Measurements from ENCODE around the gene CNGA3.

The CNGA3 gene

GRCh38 chr2:98350411-98350810 lies 4.2 kb downstream of the CNGA3 start:
- H3K4me1 Mint-ChIP-seq: peaks cover 7% of the 10 kb centered on the region
- H3K9me3 Mint-ChIP-seq: no peaks in the 10 kb centered on the region
- no peak overlapping the region for H3K27ac Mint-ChIP-seq
- ATAC-seq (no peak), DNase-seq (ENCODE audit: low spot score in 2 of 2) (no peak)
- H3K4me3 Mint-ChIP-seq: no peak overlapping the region
- no peaks in the 10 kb centered on the region for H3K36me3 Mint-ChIP-seq

GRCh38 chr2:98355881-98356280 lies 9.6 kb downstream of the CNGA3 start:
- Mint-ChIP-seq H3K36me3 (no peaks in the 10 kb centered on the region), H3K9me3 (no peaks in the 10 kb centered on the region), H3K27ac (no peak overlapping the region), H3K4me3 (no peak overlapping the region), H3K4me1 (no peaks in the 10 kb centered on the region)
- DNase-seq (ENCODE audit: low spot score in 2 of 2) (no peak), ATAC-seq (no peak)

- Mint-ChIP-seq H3K27ac (no peak overlapping the region), H3K4me3 (no peak overlapping the region), H3K4me1 (no peaks in the 10 kb centered on the region), H3K9me3 (no peaks in the 10 kb centered on the region), H3K36me3 (no peaks in the 10 kb centered on the region)
- ATAC-seq: no peak
- no peak for DNase-seq (ENCODE audit: low spot score in 2 of 2)
Measured at GRCh38 chr2:98356729-98357128, 10.5 kb downstream of the CNGA3 start.

- no peaks in the 10 kb centered on the region for H3K9me3 Mint-ChIP-seq
- ATAC-seq (no peak), DNase-seq (ENCODE audit: low spot score in 2 of 2) (no peak)
- no peak overlapping the region for H3K4me3 Mint-ChIP-seq
- H3K27ac Mint-ChIP-seq: no peak overlapping the region
- H3K36me3 Mint-ChIP-seq: no peaks in the 10 kb centered on the region
- H3K4me1 Mint-ChIP-seq: no peaks in the 10 kb centered on the region
Measured at GRCh38 chr2:98357849-98358248, 11.6 kb downstream of the CNGA3 start.

GRCh38 chr2:98359986-98360385 lies 13.7 kb downstream of the CNGA3 start:
- Mint-ChIP-seq H3K9me3 (no peaks in the 10 kb centered on the region), H3K27ac (no peak overlapping the region), H3K4me1 (no peaks in the 10 kb centered on the region), H3K36me3 (no peaks in the 10 kb centered on the region), H3K4me3 (no peak overlapping the region)
- DNase-seq (ENCODE audit: low spot score in 2 of 2): no peak
- ATAC-seq: no peak

GRCh38 chr2:98367721-98368120 lies 21.5 kb downstream of the CNGA3 start:
- DNase-seq (ENCODE audit: low spot score in 2 of 2) (no peak), ATAC-seq (no peak)
- H3K4me3 Mint-ChIP-seq: no peak overlapping the region
- H3K36me3 Mint-ChIP-seq: no peaks in the 10 kb centered on the region
- peaks cover 4% of the 10 kb centered on the region for H3K4me1 Mint-ChIP-seq
- no peaks in the 10 kb centered on the region for H3K9me3 Mint-ChIP-seq
- H3K27ac Mint-ChIP-seq: no peak overlapping the region

- Mint-ChIP-seq H3K4me1 (peaks cover 6% of the 10 kb centered on the region), H3K36me3 (no peaks in the 10 kb centered on the region), H3K4me3 (no peak overlapping the region), H3K27ac (no peak overlapping the region), H3K9me3 (no peaks in the 10 kb centered on the region)
- no peak for DNase-seq (ENCODE audit: low spot score in 2 of 2)
- no peak for ATAC-seq
Measured at GRCh38 chr2:98369710-98370239, 23.5 kb downstream of the CNGA3 start.

GRCh38 chr2:98372121-98372520 lies 25.9 kb downstream of the CNGA3 start:
- Mint-ChIP-seq H3K4me3 (no peak overlapping the region), H3K27ac (no peak overlapping the region)
- no peak for ATAC-seq

GRCh38 chr2:98372579-98372978 lies 26.3 kb downstream of the CNGA3 start:
- H3K4me1 Mint-ChIP-seq: peaks cover 6% of the 10 kb centered on the region
- no peak overlapping the region for H3K4me3 Mint-ChIP-seq
- H3K36me3 Mint-ChIP-seq: no peaks in the 10 kb centered on the region
- ATAC-seq: no peak
- no peaks in the 10 kb centered on the region for H3K9me3 Mint-ChIP-seq
- no peak overlapping the region for H3K27ac Mint-ChIP-seq
- no peak for DNase-seq (ENCODE audit: low spot score in 2 of 2)

More at GRCh38 chr2:98372121-98372520, 25.9 kb downstream of the CNGA3 start:
- Mint-ChIP-seq H3K36me3 (no peaks in the 10 kb centered on the region), H3K4me1 (peaks cover 6% of the 10 kb centered on the region), H3K9me3 (no peaks in the 10 kb centered on the region)
- no peak for DNase-seq (ENCODE audit: low spot score in 2 of 2)

- no peaks in the 10 kb centered on the region for H3K36me3 Mint-ChIP-seq
- no peaks in the 10 kb centered on the region for H3K9me3 Mint-ChIP-seq
- peaks cover 6% of the 10 kb centered on the region for H3K4me1 Mint-ChIP-seq
- no peak overlapping the region for H3K27ac Mint-ChIP-seq
- no peak for ATAC-seq
- no peak overlapping the region for H3K4me3 Mint-ChIP-seq
- no peak for DNase-seq (ENCODE audit: low spot score in 2 of 2)
Measured at GRCh38 chr2:98374286-98374685, 28.0 kb downstream of the CNGA3 start.

- H3K4me1 Mint-ChIP-seq: peaks cover 6% of the 10 kb centered on the region
- H3K4me3 Mint-ChIP-seq: no peak overlapping the region
- no peak for ATAC-seq
- no peaks in the 10 kb centered on the region for H3K36me3 Mint-ChIP-seq
- no peaks in the 10 kb centered on the region for H3K9me3 Mint-ChIP-seq
- no peak overlapping the region for H3K27ac Mint-ChIP-seq
- DNase-seq (ENCODE audit: low spot score in 2 of 2): no peak
Measured at GRCh38 chr2:98374958-98375570, 28.8 kb downstream of the CNGA3 start.

GRCh38 chr2:98376301-98376910 lies 30.1 kb downstream of the CNGA3 start:
- peaks cover 6% of the 10 kb centered on the region for H3K4me1 Mint-ChIP-seq

GRCh38 chr2:98376996-98377395 lies 30.7 kb downstream of the CNGA3 start:
- no peak for ATAC-seq

More at GRCh38 chr2:98376301-98376910, 30.1 kb downstream of the CNGA3 start:
- no peaks in the 10 kb centered on the region for H3K9me3 Mint-ChIP-seq
- ATAC-seq (no peak), DNase-seq (ENCODE audit: low spot score in 2 of 2) (no peak)
- H3K4me3 Mint-ChIP-seq: no peak overlapping the region
- no peaks in the 10 kb centered on the region for H3K36me3 Mint-ChIP-seq
- H3K27ac Mint-ChIP-seq: no peak overlapping the region

GRCh38 chr2:98377544-98377943 lies 31.3 kb downstream of the CNGA3 start:
- H3K4me1 Mint-ChIP-seq: peaks cover 4% of the 10 kb centered on the region
- no peak overlapping the region for H3K27ac Mint-ChIP-seq
- H3K36me3 Mint-ChIP-seq: no peaks in the 10 kb centered on the region
- DNase-seq (ENCODE audit: low spot score in 2 of 2): no peak
- H3K4me3 Mint-ChIP-seq: no peak overlapping the region
- ATAC-seq: no peak
- H3K9me3 Mint-ChIP-seq: no peaks in the 10 kb centered on the region

More at GRCh38 chr2:98376996-98377395, 30.7 kb downstream of the CNGA3 start:
- no peak overlapping the region for H3K27ac Mint-ChIP-seq
- H3K4me3 Mint-ChIP-seq: no peak overlapping the region
- DNase-seq (ENCODE audit: low spot score in 2 of 2): no peak
- peaks cover 6% of the 10 kb centered on the region for H3K4me1 Mint-ChIP-seq
- H3K36me3 Mint-ChIP-seq: no peaks in the 10 kb centered on the region
- H3K9me3 Mint-ChIP-seq: no peaks in the 10 kb centered on the region

- Mint-ChIP-seq H3K27ac (no peak overlapping the region), H3K4me3 (no peak overlapping the region), H3K9me3 (no peaks in the 10 kb centered on the region), H3K4me1 (no peaks in the 10 kb centered on the region), H3K36me3 (no peaks in the 10 kb centered on the region)
- ATAC-seq: no peak
- no peak for DNase-seq (ENCODE audit: low spot score in 2 of 2)
Measured at GRCh38 chr2:98378196-98378595, 31.9 kb downstream of the CNGA3 start.

GRCh38 chr2:98378901-98379300 lies 32.6 kb downstream of the CNGA3 start:
- ATAC-seq (no peak), DNase-seq (ENCODE audit: low spot score in 2 of 2) (no peak)
- no peaks in the 10 kb centered on the region for H3K9me3 Mint-ChIP-seq
- no peaks in the 10 kb centered on the region for H3K36me3 Mint-ChIP-seq
- H3K4me3 Mint-ChIP-seq: no peak overlapping the region
- no peaks in the 10 kb centered on the region for H3K4me1 Mint-ChIP-seq
- H3K27ac Mint-ChIP-seq: no peak overlapping the region
